ENCODE data around the gene ZNF407.

DNA sequence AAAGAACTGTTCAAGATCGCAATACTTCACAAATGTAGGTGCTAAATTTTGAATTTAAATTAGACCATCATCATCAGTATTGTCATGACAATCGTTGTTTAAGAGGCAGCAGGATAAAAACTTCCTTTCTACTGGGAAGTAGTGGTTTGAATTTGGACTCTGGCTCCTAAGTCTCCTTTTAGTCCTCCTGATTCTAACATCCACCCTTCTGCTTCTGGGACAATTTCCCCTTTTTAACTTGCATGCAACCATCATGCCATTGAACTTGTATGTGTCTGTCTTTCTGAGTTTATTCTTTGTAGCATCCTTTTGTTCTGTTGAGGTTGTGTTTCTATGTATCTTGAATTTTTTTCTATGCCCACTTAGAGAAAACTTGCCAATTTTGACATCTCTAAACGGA lies 361.5 kb downstream of the ZNF407 start:
- TF ChIP-seq ZBTB8A (tag by site-specific recombination; IDR thresholded peaks at IDR 0.05) (no peak), ZNF138 (tag by site-specific recombination; IDR thresholded peaks at IDR 0.05; ENCODE audit: borderline replicate concordance) (no peak), KLF9 (tag by site-specific recombination; IDR thresholded peaks at IDR 0.05; ENCODE audit: low read depth) (no peak), ZNF549 (tag by site-specific recombination; IDR thresholded peaks at IDR 0.05) (no peak)
- TF ChIP-seq, protein P1, sequence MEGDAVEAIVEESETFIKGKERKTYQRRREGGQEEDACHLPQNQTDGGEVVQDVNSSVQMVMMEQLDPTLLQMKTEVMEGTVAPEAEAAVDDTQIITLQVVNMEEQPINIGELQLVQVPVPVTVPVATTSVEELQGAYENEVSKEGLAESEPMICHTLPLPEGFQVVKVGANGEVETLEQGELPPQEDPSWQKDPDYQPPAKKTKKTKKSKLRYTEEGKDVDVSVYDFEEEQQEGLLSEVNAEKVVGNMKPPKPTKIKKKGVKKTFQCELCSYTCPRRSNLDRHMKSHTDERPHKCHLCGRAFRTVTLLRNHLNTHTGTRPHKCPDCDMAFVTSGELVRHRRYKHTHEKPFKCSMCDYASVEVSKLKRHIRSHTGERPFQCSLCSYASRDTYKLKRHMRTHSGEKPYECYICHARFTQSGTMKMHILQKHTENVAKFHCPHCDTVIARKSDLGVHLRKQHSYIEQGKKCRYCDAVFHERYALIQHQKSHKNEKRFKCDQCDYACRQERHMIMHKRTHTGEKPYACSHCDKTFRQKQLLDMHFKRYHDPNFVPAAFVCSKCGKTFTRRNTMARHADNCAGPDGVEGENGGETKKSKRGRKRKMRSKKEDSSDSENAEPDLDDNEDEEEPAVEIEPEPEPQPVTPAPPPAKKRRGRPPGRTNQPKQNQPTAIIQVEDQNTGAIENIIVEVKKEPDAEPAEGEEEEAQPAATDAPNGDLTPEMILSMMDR (tag by site-specific recombination; IDR thresholded peaks at IDR 0.05): no peak
- TF ChIP-seq, protein P2, sequence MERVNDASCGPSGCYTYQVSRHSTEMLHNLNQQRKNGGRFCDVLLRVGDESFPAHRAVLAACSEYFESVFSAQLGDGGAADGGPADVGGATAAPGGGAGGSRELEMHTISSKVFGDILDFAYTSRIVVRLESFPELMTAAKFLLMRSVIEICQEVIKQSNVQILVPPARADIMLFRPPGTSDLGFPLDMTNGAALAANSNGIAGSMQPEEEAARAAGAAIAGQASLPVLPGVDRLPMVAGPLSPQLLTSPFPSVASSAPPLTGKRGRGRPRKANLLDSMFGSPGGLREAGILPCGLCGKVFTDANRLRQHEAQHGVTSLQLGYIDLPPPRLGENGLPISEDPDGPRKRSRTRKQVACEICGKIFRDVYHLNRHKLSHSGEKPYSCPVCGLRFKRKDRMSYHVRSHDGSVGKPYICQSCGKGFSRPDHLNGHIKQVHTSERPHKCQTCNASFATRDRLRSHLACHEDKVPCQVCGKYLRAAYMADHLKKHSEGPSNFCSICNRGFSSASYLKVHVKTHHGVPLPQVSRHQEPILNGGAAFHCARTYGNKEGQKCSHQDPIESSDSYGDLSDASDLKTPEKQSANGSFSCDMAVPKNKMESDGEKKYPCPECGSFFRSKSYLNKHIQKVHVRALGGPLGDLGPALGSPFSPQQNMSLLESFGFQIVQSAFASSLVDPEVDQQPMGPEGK (tag by site-specific recombination; IDR thresholded peaks at IDR 0.05): no peak

Data from HEK293 (cell line).